Mesendoderm (in vitro differentiated cells): ENCODE measurements around the gene NELFB. TPM values are rescaled to one million over a fixed set of nuclear protein-coding genes. Genes with fewer than 3 reads are reported as not detected.
A peak's percentile ranks its signal among the peaks of the same experiment; 100 is the strongest.

ENCODE experiments used
- DNase-seq: peaks from one replicate; pipeline ENCODE4 v3.0.0; 2013
- H2AK5ac ChIP-seq: 2 replicates; pipeline ENCODE4 v1.6.1; 2013; ENCODE audit warnings: low read length, inconsistent platforms
- H2BK120ac ChIP-seq: 2 replicates; pipeline ENCODE4 v1.6.1; 2013; ENCODE audit warnings: low read depth, mild to moderate bottlenecking, low read length, moderate library complexity, mixed read lengths
- H2BK15ac ChIP-seq: replicated peaks from 2 replicates; pipeline ENCODE4 v1.6.1; 2013; ENCODE audit warnings: low read depth, mild to moderate bottlenecking, moderate library complexity
- H2BK5ac ChIP-seq: 2 replicates; pipeline ENCODE4 v1.6.1; 2013; ENCODE audit warnings: low read length, inconsistent platforms
- H3K18ac ChIP-seq: 2 replicates; pipeline ENCODE4 v1.6.1; 2013; ENCODE audit warnings: mild to moderate bottlenecking, low read length, mixed read lengths
- H3K23ac ChIP-seq: one replicate; pipeline ENCODE4 v1.6.1; 2013; ENCODE audit warnings: low read length
- H3K27ac ChIP-seq: 2 replicates; pipeline ENCODE4 v1.5.1; 2013; ENCODE audit warnings: low read depth, mild to moderate bottlenecking, inconsistent platforms, low read length, moderate library complexity
- H3K27me3 ChIP-seq: 2 replicates; pipeline ENCODE4 v1.6.1; 2013; ENCODE audit warnings: low read length, control low read depth, mild to moderate bottlenecking, inconsistent platforms; ENCODE audit not compliant: insufficient read depth, poor library complexity
- H3K36me3 ChIP-seq: 2 replicates; pipeline ENCODE4 v1.6.1; 2013; ENCODE audit warnings: low read length, inconsistent platforms; ENCODE audit not compliant: control insufficient read depth, insufficient read depth
- H3K4ac ChIP-seq: one replicate; pipeline ENCODE4 v1.6.1; 2013; ENCODE audit warnings: low read depth, mild to moderate bottlenecking, low read length, moderate library complexity
- H3K4me1 ChIP-seq: 2 replicates; pipeline ENCODE4 v1.6.1; 2013; ENCODE audit warnings: low read depth, low read length, inconsistent platforms; ENCODE audit not compliant: control insufficient read depth
- H3K4me2 ChIP-seq: 2 replicates; pipeline ENCODE4 v1.6.1; 2013; ENCODE audit warnings: low read length
- H3K4me3 ChIP-seq: 2 replicates; pipeline ENCODE4 v1.5.1; 2013; ENCODE audit warnings: mild to moderate bottlenecking, low read length
- H3K56ac ChIP-seq: one replicate; pipeline ENCODE4 v1.6.1; 2013; ENCODE audit warnings: low read length
- H3K79me1 ChIP-seq: 2 replicates; pipeline ENCODE4 v1.6.1; 2013; ENCODE audit warnings: low read length, inconsistent platforms
- H3K79me2 ChIP-seq: 2 replicates; pipeline ENCODE4 v1.6.1; 2013; ENCODE audit warnings: mild to moderate bottlenecking, low read length; ENCODE audit not compliant: control insufficient read depth, insufficient read depth
- H3K9ac ChIP-seq: 2 replicates; pipeline ENCODE4 v1.6.1; 2013; ENCODE audit warnings: low read length, inconsistent platforms
- H4K5ac ChIP-seq: one replicate; pipeline ENCODE4 v1.6.1; 2013; ENCODE audit warnings: low read length
- H4K8ac ChIP-seq: one replicate; pipeline ENCODE4 v1.6.1; 2013; ENCODE audit warnings: low read depth, mild to moderate bottlenecking, control low read depth, low read length, moderate library complexity
- WGBS: extraction: QIAGEN DNeasy Blood & Tissue Kit; methylation state at CpG from one replicate; pipeline ENCODE4 v1.1.7; 2013; ENCODE audit warnings: low lambda C conversion rate, missing lambda C conversion rate; ENCODE audit not compliant: insufficient coverage; ENCODE audit errors: extremely low coverage; 5-methylcytosine and 5-hydroxymethylcytosine counted together
- polyA plus RNA-seq, 2 experiments: library from polyadenylated mRNA; stranded (reverse); fragments of 200-250 nt; gene quantifications; one replicate each; pipeline ENCODE4 v1.2.3, GENCODE V29; 2013

The NELFB gene
- polyA plus RNA-seq (2013, experiment 1 of 2): 39.7 TPM
- polyA plus RNA-seq (2013, experiment 2 of 2): 39.7 TPM

DNA sequence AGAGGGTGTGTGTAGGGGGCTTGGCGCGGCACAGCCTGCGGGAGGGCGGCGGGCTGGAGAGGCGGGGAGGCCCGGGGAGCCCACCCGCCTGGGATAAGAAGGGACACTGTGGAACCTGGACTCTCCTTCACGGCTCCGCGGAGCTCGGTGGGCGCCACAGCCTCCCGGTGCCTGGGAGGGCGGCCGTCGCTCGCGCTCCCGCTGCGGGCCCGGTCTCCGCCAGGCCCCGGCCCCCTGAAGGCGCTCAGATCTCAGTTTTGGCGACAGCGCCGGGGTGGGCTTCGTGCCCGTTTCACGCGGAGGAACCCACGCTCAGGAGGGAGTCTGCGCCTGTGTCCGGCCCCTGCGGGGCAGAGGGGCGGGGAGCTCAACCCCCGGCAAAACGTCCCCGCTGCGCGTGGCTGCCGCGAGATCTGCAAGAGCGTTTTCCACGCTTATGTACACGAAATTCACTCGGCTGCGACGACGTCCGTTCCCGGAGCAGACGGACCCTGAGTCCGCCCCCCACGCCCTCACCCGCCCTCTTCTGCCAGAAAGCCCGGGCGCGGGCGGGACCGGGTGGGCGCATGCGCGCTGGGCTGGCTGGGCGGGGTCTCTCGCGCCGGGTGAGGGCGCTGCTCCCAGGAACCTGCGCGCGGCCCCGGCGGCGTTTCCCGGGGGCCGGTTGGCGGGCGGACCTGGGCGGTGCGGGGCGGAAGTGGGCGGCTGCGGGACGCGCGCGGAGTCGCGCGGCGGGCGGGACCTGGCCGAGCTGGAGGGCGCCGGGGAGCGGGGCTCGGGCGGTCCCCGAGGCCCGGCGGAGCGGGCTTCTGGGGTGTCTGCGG lies at the start of gene NELFB:
NELFB (plus strand) TSS at position 704 of the 824 bp plus-strand sequence.
- peak; percentile 88 for DNase-seq
- H4K8ac ChIP-seq: peak within 1 kb of the TSS; percentile 92
- H3K4me1 ChIP-seq: peaks cover 9% of the 10 kb centered on the region
- peak within 1 kb of the TSS; percentile 88 for H3K18ac ChIP-seq
- peak within 1 kb of the TSS; percentile 99 for H3K9ac ChIP-seq
- H3K79me2 ChIP-seq: peaks cover 16% of the 10 kb centered on the region
- peak within 1 kb of the TSS; percentile 89 for H3K4ac ChIP-seq
- H2BK120ac ChIP-seq: peak within 1 kb of the TSS; percentile 1
- H3K4me2 ChIP-seq: peak within 1 kb of the TSS; percentile 70
- H3K36me3 ChIP-seq: peaks cover 3% of the 10 kb centered on the region
- peak within 1 kb of the TSS; percentile 54 for H3K27ac ChIP-seq
- peak within 1 kb of the TSS; percentile 82 for H3K4me3 ChIP-seq
- peak within 1 kb of the TSS; percentile 99 for H3K56ac ChIP-seq
- H2BK5ac ChIP-seq: peak within 1 kb of the TSS; percentile 9
- WGBS: no CpG with 5 or more reads among the region's 105 CpGs
- peaks cover 9% of the 10 kb centered on the region for H3K79me1 ChIP-seq
- no peak within 1 kb of the TSS for H4K5ac ChIP-seq
- H3K23ac ChIP-seq: no peak within 1 kb of the TSS
- H2BK15ac ChIP-seq: no peak within 1 kb of the TSS
- H3K27me3 ChIP-seq: no peaks in the 10 kb centered on the region
- H2AK5ac ChIP-seq: peak within 1 kb of the TSS; percentile 74

DNA sequence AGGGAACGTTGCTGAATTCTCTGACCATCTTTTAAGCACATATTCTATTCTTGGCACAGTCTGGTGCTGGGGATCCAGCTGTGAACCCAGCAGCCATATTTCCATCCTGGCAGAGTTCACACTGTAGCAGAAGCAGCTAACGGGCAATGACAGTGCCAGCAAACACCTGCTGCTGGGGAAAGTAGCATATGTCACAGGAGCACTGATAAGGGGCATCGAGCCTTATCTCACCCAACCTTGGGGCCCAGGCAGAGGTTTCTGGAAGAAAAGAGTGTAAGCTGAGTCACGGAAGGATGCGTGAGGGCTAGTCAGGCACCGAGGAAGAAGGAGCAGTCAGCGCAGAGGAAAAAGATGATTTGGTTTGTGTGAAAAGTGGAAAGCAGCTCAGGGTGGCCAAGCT lies 48.5 kb upstream of the NELFB start:
- Histone ChIP-seq H3K27ac (no peak overlapping the region), H3K79me2 (peaks cover 31% of the 10 kb centered on the region), H3K4ac (no peak overlapping the region), H2BK120ac (no peak overlapping the region), H3K9ac (peak overlapping the region; percentile 96), H3K36me3 (peaks cover 3% of the 10 kb centered on the region), H3K4me3 (no peak overlapping the region), H3K56ac (peak overlapping the region; percentile 46), H3K4me2 (no peak overlapping the region), H2BK5ac (no peak overlapping the region), H3K18ac (no peak overlapping the region), H2BK15ac (no peak overlapping the region), H3K4me1 (peaks cover 6% of the 10 kb centered on the region), H4K5ac (no peak overlapping the region), H2AK5ac (no peak overlapping the region), H3K23ac (no peak overlapping the region), H4K8ac (no peak overlapping the region), H3K27me3 (no peaks in the 10 kb centered on the region), H3K79me1 (peaks cover 34% of the 10 kb centered on the region)
- no CpG with 5 or more reads among the region's 7 CpGs for WGBS
- DNase-seq: no peak

DNA sequence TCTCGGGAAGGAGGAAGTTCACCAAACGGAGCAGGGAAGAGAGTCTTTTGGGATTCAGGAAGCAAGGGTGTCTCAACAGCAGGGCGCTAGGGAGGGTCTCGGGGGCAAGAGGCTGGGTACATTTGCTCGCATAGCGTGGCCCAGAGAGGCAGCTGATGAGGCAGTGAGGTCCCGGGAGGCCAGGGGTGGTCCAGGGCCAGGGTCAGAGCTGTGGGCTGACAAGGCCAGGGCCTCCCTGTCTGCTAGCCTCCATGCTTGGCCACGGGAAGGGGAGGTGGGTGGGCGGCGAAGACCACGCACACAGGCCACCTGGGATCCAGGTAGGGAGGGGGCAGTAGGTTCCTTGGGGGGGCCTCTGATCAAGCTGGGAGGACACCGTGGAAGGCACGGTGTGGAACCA lies 43.6 kb upstream of the NELFB start:
- no peak for DNase-seq
- Histone ChIP-seq H3K79me1 (peaks cover 10% of the 10 kb centered on the region), H4K8ac (no peak overlapping the region), H3K18ac (no peak overlapping the region), H3K79me2 (peaks cover 7% of the 10 kb centered on the region), H3K27ac (no peak overlapping the region), H2BK120ac (no peak overlapping the region), H3K27me3 (no peaks in the 10 kb centered on the region), H2BK15ac (no peak overlapping the region), H3K4me3 (no peak overlapping the region), H3K4me1 (no peaks in the 10 kb centered on the region), H3K56ac (no peak overlapping the region), H2AK5ac (no peak overlapping the region), H3K4me2 (no peak overlapping the region), H3K4ac (no peak overlapping the region), H2BK5ac (no peak overlapping the region), H4K5ac (no peak overlapping the region), H3K23ac (no peak overlapping the region), H3K36me3 (peaks cover 4% of the 10 kb centered on the region), H3K9ac (no peak overlapping the region)
- no CpG with 5 or more reads among the region's 13 CpGs for WGBS

DNA sequence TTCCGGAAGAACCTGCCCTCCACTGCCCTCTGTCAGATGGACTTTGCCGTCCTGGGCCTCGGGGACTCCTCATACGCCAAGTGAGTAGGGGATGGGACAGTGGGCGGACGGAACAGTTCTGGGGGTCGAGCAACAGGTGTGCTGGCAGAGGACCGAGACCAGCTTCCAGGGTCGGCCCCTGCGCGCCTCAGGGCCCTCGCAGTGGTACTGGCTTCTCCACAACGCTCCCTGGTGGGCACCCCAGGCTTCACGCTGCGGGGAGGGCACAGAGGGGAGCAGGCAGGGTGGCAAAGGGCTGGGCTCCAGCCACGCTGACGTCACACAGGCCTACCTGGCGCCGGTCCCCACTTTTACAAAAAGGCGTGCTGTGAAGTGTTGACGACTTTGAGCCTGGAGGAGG lies 42.6 kb upstream of the NELFB start:
- no peak for DNase-seq

DNA sequence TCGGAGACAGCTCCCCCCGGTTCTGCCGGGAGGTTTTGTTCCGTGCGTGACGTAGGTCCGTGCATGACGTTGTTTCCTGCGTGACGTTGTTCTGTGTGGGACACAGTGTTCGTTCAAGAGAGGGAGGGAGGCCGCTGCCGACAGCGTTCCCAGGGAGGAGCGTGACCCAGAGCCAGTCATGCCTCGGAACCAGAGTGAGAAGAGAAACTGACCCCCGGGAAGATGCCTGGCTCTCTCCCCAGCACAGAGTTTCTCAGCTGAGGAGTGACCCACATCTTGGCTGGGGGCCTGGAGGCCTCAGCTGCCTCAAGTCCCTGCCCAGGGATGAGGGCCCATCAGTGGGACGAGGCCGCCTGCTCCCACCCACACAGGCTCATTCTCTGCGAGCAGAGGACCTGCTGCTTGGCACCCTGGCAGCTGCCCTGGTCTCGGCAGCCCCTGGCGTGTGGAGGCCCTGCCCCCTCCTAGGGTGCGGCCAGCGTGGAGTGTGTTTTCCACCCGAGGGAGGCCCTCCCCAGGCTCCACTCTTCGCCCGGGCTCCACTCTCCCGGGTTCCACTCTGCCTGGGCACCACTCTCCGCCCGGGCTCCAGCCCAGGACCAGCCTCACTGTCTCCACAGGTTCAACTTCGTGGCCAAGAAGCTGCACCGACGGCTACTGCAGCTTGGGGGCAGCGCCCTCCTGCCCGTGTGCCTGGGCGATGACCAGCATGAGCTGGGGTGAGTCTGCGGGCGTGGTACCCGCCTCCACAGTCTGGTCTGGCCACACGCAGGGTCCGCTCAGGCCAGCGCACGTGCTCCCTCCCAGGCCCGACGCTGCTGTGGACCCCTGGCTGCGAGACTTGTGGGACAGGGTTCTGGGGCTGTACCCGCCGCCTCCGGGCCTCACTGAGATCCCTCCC lies 41.7 kb upstream of the NELFB start:
- Histone ChIP-seq H3K4me2 (no peak overlapping the region), H4K5ac (no peak overlapping the region), H3K27me3 (no peaks in the 10 kb centered on the region), H3K56ac (no peak overlapping the region), H3K79me2 (no peaks in the 10 kb centered on the region), H2BK5ac (no peak overlapping the region), H3K27ac (no peak overlapping the region), H3K4me3 (no peak overlapping the region), H2AK5ac (no peak overlapping the region), H3K4ac (no peak overlapping the region), H3K36me3 (peaks cover 1% of the 10 kb centered on the region), H3K18ac (no peak overlapping the region), H3K23ac (no peak overlapping the region), H2BK15ac (no peak overlapping the region), H4K8ac (no peak overlapping the region), H3K4me1 (no peaks in the 10 kb centered on the region), H3K9ac (no peak overlapping the region), H3K79me1 (no peaks in the 10 kb centered on the region), H2BK120ac (no peak overlapping the region)
- WGBS: no CpG with 5 or more reads among the region's 49 CpGs
- no peak for DNase-seq

More for the DNA sequence above, 42.6 kb upstream of the NELFB start:
- peaks cover 1% of the 10 kb centered on the region for H3K36me3 ChIP-seq
- peaks cover under 1% of the 10 kb centered on the region for H3K79me1 ChIP-seq
- no peak overlapping the region for H3K9ac ChIP-seq
- H3K4me1 ChIP-seq: no peaks in the 10 kb centered on the region
- no peak overlapping the region for H3K4ac ChIP-seq
- no peak overlapping the region for H3K23ac ChIP-seq
- no peak overlapping the region for H3K56ac ChIP-seq
- no peaks in the 10 kb centered on the region for H3K79me2 ChIP-seq
- H4K5ac ChIP-seq: no peak overlapping the region
- no peak overlapping the region for H4K8ac ChIP-seq
- H3K18ac ChIP-seq: no peak overlapping the region
- whole genome bisulfite sequencing: no CpG with 5 or more reads among the region's 21 CpGs
- no peak overlapping the region for H2BK15ac ChIP-seq
- no peak overlapping the region for H3K27ac ChIP-seq
- H3K4me2 ChIP-seq: no peak overlapping the region
- no peak overlapping the region for H2BK120ac ChIP-seq
- H3K27me3 ChIP-seq: no peaks in the 10 kb centered on the region
- H2BK5ac ChIP-seq: no peak overlapping the region
- H2AK5ac ChIP-seq: no peak overlapping the region
- H3K4me3 ChIP-seq: no peak overlapping the region
